DOHH2 (cell line): Measurements from ENCODE around the gene FANK1.
A peak's percentile ranks its signal among the peaks of the same experiment; 100 is the strongest.

Source experiments
- EZH2phosphoT487 ChIP-seq: fragments of 200-600 bp; sonication (generic); IDR thresholded peaks from 2 replicates; pipeline ENCODE4 v1.6.1; 2017; ENCODE audit warnings: borderline replicate concordance, mild to moderate bottlenecking, antibody characterized with exemption, low read length, moderate library complexity, mixed read lengths
- TF ChIP-seq, protein P1 (sequence below): fragments of 200-600 bp; sonication (generic); IDR thresholded peaks from one replicate; pipeline ENCODE4 v1.5.1; 2014; ENCODE audit warnings: antibody characterized with exemption, mild to moderate bottlenecking, low read depth, low read length; ENCODE audit not compliant: poor library complexity, severe bottlenecking

DNA sequence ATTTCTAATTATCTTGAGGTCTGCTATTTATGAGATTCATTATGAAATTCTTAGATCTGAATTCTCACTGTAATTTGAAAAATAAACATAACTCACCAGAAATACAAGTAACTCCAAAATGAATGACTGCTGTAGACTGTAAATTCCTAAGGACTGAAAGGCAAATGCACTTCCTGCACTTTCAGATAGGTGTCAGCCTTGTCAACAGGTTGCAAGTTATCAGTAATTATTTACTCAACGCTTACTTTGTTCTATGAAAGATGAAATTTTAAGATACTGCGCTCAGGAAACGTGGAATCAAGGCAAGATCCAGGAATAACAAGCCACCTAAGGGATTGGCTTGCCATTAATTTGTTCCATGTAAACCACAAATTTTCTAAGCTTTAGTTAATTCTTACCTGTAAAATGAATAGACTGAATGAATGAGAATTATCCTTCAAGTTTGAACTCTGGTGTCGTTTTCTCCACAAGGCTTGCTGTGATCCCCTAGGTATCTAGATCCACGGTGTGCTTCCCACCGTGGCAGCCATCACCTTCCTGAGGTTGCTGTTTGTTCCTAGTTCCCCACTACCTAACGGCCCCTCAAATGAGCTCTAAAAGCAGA is 27.9 kb upstream of the FANK1 start:
- TF ChIP-seq, protein P1, sequence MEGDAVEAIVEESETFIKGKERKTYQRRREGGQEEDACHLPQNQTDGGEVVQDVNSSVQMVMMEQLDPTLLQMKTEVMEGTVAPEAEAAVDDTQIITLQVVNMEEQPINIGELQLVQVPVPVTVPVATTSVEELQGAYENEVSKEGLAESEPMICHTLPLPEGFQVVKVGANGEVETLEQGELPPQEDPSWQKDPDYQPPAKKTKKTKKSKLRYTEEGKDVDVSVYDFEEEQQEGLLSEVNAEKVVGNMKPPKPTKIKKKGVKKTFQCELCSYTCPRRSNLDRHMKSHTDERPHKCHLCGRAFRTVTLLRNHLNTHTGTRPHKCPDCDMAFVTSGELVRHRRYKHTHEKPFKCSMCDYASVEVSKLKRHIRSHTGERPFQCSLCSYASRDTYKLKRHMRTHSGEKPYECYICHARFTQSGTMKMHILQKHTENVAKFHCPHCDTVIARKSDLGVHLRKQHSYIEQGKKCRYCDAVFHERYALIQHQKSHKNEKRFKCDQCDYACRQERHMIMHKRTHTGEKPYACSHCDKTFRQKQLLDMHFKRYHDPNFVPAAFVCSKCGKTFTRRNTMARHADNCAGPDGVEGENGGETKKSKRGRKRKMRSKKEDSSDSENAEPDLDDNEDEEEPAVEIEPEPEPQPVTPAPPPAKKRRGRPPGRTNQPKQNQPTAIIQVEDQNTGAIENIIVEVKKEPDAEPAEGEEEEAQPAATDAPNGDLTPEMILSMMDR, result peak; percentile 89
- TF ChIP-seq EZH2phosphoT487, result no peak
